Stimulated activated CD4-positive, alpha-beta T cell treated with anti-CD3 and anti-CD28 coated beads, TNF-alpha, amount 100 ng/mL, for 4 hours (primary cell): ENCODE measurements around the gene FAF2.

ENCODE experiments used
- DNase-seq, 3 experiments: peaks; one replicate each; pipeline ENCODE4 v3.0.0-alpha.2; 2020; ENCODE audit warnings: low read depth in 3 of 3

Gene FAF2

GRCh38 chr5:176501333-176501732, 53.1 kb downstream of the FAF2 start:
- no peak for DNase-seq

- no peak for DNase-seq
These were observed 55.3 kb downstream of the FAF2 start for GRCh38 chr5:176503496-176503895.

GRCh38 chr5:176507911-176508310, 59.7 kb downstream of the FAF2 start:
- DNase-seq = no peak

- no peak for DNase-seq
These were observed 60.4 kb downstream of the FAF2 start for GRCh38 chr5:176508603-176509002.

GRCh38 chr5:176513788-176514187, 65.6 kb downstream of the FAF2 start:
- DNase-seq = no peak

- DNase-seq = no peak
These were observed 66.2 kb downstream of the FAF2 start for GRCh38 chr5:176514244-176514950.

GRCh38 chr5:176515396-176515795, 67.2 kb downstream of the FAF2 start:
- DNase-seq = no peak

GRCh38 chr5:176517053-176517661, 69.0 kb downstream of the FAF2 start:
- DNase-seq = no peak

- DNase-seq = no peak
These were observed 71.9 kb downstream of the FAF2 start for GRCh38 chr5:176519810-176520720.

- DNase-seq = no peak
These were observed 73.1 kb downstream of the FAF2 start for GRCh38 chr5:176521286-176521685.

GRCh38 chr5:176521699-176522263, 73.6 kb downstream of the FAF2 start:
- no peak for DNase-seq

GRCh38 chr5:176524138-176524537, 76.0 kb downstream of the FAF2 start:
- no peak for DNase-seq

GRCh38 chr5:176524987-176525386, 76.8 kb downstream of the FAF2 start:
- no peak for DNase-seq

GRCh38 chr5:176525677-176526076, 77.5 kb downstream of the FAF2 start:
- DNase-seq = no peak

GRCh38 chr5:176526462-176526861, 78.3 kb downstream of the FAF2 start:
- no peak for DNase-seq

- no peak for DNase-seq
These were observed 79.3 kb downstream of the FAF2 start for GRCh38 chr5:176527246-176528222.

- no peak for DNase-seq
These were observed 80.1 kb downstream of the FAF2 start for GRCh38 chr5:176528301-176528700.

- DNase-seq = no peak
These were observed 80.6 kb downstream of the FAF2 start for GRCh38 chr5:176528761-176529115.

- DNase-seq = no peak
These were observed 81.0 kb downstream of the FAF2 start for GRCh38 chr5:176529116-176529740.

- DNase-seq = no peak
These were observed 81.6 kb downstream of the FAF2 start for GRCh38 chr5:176529741-176530141.
